Nucleus accumbens (tissue), 56 donors: ENCODE results near the gene TBC1D1.

ENCODE experiments used
- DNase-seq, 56 donors: peaks; one replicate each; lab custom pipeline; 2025; lab: John Stamatoyannopoulos, UW

The TBC1D1 gene

GRCh38 chr4:38069271-38069760 lies 178.4 kb downstream of the TBC1D1 start:
- DNase-seq = peak in 18 of 56 donors; percentile 4 to 60 (median 20)

- DNase-seq = no peak
These were observed 181.0 kb downstream of the TBC1D1 start for GRCh38 chr4:38071801-38072431.

- DNase-seq = no peak
These were observed 181.7 kb downstream of the TBC1D1 start for GRCh38 chr4:38072578-38072977.

GRCh38 chr4:38073596-38074234 lies 182.8 kb downstream of the TBC1D1 start:
- no peak for DNase-seq

- no peak for DNase-seq
These were observed 184.7 kb downstream of the TBC1D1 start for GRCh38 chr4:38075370-38076152.

GRCh38 chr4:38076153-38076669 lies 185.3 kb downstream of the TBC1D1 start:
- no peak for DNase-seq

- DNase-seq = no peak
These were observed 187.1 kb downstream of the TBC1D1 start for GRCh38 chr4:38077791-38078489.

GRCh38 chr4:38078590-38079421 lies 187.9 kb downstream of the TBC1D1 start:
- DNase-seq = no peak

- DNase-seq = no peak
These were observed 189.4 kb downstream of the TBC1D1 start for GRCh38 chr4:38080061-38080974.

- no peak for DNase-seq
These were observed 191.1 kb downstream of the TBC1D1 start for GRCh38 chr4:38082021-38082420.

- no peak for DNase-seq
These were observed 191.8 kb downstream of the TBC1D1 start for GRCh38 chr4:38082424-38083385.

GRCh38 chr4:38084877-38085711 lies 194.2 kb downstream of the TBC1D1 start:
- DNase-seq = no peak

GRCh38 chr4:38085751-38086150 lies 194.9 kb downstream of the TBC1D1 start:
- DNase-seq = no peak

GRCh38 chr4:38086151-38086848 lies 195.4 kb downstream of the TBC1D1 start:
- no peak for DNase-seq

- no peak for DNase-seq
These were observed 196.0 kb downstream of the TBC1D1 start for GRCh38 chr4:38086849-38087226.

- no peak for DNase-seq
These were observed 197.4 kb downstream of the TBC1D1 start for GRCh38 chr4:38088321-38088720.
